CD4-positive, alpha-beta T cell treated with Interleukin-4 for 4 hours (primary cell): Measurements from ENCODE around the gene PLTP.
"Not testable (repeated sequence)": the region's sequence is repeated elsewhere in the genome, so short reads cannot be mapped to it uniquely, and the experiment has no call there.

Source experiments
- DNase-seq: peaks from one replicate; pipeline ENCODE4 v3.0.0-alpha.2; 2020

PLTP gene

GRCh38 chr20:45919542-45920399, 7.8 kb upstream of the PLTP start:
- DNase-seq = no peak

DNA sequence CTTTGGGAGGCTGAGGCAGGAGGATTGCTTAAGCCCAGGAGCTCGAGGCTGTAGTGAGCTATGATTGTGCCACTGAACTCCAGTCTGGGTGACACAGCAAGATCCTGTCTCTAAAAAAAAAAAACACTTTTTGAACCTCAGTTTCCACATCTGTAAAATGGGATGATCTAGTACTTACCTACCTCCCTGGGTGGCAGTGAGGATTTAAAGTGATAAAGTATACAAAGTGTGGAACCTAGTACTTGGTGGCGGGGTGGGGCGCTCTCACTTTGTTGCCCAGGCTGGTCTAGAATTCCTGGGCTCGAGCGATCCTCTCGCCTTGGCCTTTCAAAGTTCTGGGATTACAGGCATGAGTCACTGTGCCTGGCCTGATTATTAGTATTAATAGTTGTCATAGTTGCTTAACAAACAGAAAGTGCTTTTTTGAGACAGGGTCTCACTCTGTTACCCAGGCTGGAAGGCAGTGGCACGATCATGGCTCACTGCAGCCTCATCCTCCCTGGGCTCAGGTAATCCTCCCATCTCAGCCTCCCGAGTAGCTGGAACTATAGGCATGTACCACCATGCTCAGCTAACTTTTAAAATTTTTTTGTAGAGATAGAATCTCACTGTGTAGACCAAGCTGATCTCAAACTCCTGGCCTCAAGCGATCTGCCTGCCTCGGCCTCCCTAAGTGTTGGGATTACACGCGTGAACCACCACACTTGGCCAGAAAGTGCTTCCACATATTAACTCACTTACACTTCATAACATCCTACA, 7.0 kb upstream of the PLTP start:
- no peak for DNase-seq

GRCh38 chr20:45918182-45918737, 6.3 kb upstream of the PLTP start:
- DNase-seq = no peak

DNA sequence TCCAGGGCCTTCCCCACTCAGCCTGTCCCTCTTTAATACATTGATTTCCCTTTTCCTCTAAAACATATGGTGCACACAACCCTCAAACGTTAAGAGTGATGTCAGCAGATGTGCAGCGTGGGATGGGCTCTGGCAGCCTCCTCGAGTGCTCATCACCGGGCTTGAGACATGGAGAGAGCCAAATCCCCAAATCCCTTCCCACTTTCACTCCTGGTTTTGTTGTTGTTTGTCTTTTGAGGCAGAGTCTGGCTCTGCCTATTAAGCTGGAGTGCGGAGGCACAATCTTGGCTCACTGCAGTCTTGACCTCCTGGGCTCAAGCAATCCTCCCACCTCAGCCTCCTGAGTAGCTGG, 5.8 kb upstream of the PLTP start:
- DNase-seq = no peak

- DNase-seq = no peak
These were observed 1.2 kb upstream of the PLTP start for GRCh38 chr20:45913116-45913515.

- no peak for DNase-seq
These were observed 358 bp upstream of the PLTP start for GRCh38 chr20:45912344-45912682.

- peak; percentile 89 for DNase-seq
These were observed 1.1 kb downstream of the PLTP start for GRCh38 chr20:45910670-45911485.

- no peak for DNase-seq
These were observed 1.9 kb downstream of the PLTP start for GRCh38 chr20:45909817-45910669.

DNA sequence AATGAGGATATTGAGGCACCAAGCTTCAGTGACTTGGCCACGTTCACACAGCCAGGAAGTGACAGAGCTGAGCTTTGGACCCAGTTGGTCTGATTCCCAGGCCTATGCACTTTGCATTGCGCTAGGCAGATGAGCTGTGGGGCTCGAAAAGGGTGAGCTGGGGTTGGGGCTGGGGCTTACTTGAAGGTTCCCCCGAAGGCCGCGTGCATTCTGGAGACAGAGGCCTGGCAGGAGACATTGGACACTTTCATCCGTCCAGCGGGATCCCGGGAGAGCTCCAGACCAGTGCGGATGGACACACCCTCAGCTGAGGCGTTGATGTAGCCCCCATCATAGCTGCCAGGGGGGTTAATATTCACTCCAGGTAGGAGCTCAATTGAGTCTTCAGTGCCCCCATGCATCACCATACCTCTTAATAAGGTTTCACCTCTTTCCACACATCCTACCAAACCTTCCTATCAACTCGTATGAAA, 2.6 kb downstream of the PLTP start:
- DNase-seq = no peak

- DNase-seq = no peak
These were observed 3.9 kb downstream of the PLTP start for GRCh38 chr20:45908084-45908483.

GRCh38 chr20:45907219-45907948, 4.6 kb downstream of the PLTP start:
- no peak for DNase-seq

- no peak for DNase-seq
These were observed 6.4 kb downstream of the PLTP start for GRCh38 chr20:45905505-45906079.

DNA sequence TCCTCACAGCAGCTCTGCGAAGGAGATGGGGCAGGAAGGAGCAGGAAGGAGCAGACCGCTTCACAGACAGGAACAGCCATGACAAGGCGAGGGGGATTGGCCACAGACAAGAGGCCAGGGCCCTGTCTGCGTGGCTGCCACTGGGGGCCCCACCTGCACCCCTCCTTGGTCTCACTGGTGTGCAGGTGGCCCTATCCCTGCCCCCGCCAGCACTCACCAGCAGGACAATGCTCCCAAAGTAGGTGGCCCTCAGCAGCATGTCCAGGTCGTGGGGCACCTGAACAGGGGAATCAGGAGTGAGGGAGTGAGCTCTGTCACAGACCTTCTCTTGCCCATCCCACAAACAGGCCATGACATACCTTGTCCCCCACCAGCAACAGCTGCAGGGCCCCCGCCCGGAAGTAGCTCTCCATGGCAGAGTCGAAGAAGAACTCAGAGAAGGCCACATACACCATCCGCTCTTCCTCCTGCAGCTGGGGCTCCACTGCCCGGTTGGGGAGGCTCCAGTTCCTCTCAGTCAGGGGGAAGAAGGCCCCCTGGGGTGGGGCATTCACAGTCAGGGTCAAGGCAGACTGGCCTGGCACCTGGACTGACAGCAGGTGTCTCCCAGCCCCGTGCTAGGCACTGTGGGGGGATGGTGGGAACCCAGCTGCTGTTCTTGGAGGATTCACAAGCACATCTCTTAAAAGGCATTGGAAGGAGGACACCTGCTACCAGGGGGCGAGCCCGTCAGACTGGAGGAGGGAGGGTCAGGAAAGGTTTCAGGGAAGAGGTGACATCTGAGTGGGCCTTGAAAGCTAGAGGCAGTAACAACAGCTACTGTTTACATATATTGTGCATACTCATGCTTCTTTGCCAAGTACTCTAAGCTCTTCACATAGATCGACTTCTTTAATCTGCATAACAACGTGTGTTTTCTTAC, 7.1 kb downstream of the PLTP start:
- no peak for DNase-seq

DNA sequence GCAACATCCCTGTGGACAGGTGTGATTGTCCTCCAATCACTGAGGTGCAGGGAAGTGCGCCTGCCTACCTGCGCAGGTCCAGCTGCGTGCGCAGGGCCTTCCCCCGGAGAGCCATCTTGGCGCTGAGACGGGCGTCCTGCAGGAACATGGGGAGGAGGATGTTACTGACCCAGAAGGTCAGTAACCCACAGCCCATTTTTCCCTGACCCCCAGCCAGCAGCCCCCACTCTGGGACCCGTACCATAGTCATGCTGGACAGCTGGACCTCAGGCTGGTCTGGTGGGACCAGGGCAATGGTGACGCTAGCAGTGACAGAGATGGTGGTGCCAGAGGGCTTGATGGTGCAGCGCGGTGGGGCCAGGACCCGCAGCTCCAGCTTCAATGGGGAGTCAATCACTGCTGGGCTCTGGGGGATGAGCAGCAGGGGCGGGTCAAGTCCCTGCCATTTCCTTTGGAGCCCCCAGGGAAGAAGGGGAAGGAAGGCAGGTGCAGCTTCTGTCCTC, 9.7 kb downstream of the PLTP start:
- no peak for DNase-seq

DNA sequence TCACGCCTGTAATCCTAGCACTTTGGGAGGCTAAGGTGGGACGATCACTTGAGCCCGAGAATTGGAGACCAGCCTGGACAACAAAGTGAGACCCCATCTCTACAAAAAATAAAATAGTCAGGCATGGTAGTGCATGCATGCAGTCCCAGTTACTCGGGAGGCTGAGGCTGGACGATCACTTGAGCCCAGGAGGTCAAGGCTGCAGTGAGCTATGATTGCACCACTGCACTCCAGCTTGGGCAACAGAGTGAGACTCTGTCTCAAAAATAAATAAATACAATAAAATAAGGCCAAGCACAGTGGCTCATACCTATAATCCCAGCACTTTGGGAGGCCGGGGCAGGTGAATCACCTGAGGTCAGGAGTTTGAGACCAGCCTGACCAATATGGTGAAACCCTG, 10.6 kb downstream of the PLTP start:
- not testable (repeated sequence) for DNase-seq

DNA sequence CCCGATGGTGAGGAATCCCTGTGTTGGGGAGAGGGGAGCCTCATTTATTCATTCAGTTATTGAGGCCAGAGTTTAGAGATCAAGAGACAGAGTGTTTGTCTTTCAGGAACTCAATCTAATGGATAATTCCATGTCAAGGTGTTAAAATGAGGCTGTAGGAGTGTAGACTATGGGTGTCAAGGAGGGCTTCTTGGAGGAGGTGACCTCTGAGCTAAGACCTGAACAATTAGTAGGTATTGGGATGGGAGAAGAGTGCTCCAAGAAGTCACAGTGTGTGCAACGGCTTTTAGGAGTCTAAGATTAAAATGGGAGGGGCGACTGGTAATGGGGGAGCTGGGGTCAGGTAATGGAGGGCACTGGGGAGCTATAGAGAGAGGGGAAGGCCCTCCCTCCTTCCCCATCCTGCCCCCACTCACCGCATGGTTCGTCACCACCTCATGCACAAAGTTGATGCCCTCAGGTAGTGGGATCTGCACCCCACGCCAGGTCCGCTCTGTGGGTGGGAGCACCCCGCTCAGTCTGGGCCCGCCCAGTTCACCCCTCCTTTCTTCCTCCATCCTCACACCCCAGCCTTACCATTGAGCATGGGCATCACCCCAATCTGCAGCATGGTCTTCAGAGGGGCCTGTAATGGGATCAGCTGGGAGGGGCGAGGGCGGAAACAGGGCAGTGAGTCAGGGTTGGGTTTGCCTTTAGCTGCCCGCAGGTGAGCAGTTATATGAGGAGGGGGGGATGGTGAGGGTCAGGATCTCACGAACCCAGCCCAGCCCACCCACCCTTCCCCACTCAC, 12.7 kb downstream of the PLTP start:
- DNase-seq = no peak

GRCh38 chr20:45898285-45898684, 13.7 kb downstream of the PLTP start:
- no peak for DNase-seq

DNA sequence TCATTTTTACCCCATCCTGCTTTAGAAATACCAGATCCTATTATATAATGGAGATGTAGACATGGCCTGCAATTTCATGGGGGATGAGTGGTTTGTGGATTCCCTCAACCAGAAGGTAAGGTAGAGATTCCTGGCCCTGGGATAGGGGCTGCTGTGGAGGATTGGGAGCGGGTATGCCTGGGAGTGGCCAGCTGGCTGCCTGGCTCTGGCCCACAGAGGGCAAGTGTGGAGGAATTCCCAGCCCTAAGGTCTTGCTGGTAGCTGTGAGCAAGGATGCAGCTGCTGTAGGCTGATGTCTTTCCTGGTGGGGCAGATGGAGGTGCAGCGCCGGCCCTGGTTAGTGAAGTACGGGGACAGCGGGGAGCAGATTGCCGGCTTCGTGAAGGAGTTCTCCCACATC, 14.3 kb downstream of the PLTP start:
- no peak for DNase-seq

GRCh38 chr20:45897289-45897688, 14.7 kb downstream of the PLTP start:
- DNase-seq = no peak
